ENCODE measurements around the gene CD3E. TPM values are rescaled to one million over a fixed set of nuclear protein-coding genes. Genes with fewer than 3 reads are reported as not detected.

Gene CD3E
- total RNA-seq, 1 experiment from 2014 or later, result not detected

DNA sequence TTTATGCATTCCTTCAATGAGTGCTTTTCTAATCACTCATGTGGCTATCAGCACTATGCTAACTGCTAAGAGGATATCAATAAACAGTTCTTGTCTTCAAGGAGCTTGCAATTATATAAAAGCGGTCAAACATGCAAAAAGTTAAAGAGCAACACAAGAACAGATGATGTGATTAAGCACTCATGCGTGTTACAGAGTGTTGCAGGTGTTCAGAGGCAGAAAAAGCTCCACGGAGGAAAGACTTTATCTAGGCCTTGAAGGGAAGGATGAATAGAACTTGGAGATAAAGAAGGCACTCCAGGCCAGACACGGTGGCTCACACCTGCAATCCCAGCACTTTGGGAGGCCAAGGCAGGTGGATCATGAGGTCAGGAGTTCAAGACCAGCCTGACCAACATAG, 13.6 kb downstream of the CD3E start:
- H3K79me1 ChIP-seq (ENCODE audit: insufficient read depth, low read depth, low read length, poor library complexity, severe bottlenecking), result no peaks in the 10 kb centered on the region
- H2BK5ac ChIP-seq (ENCODE audit: insufficient read length, low read length), result no peak overlapping the region
- H3K4me2 ChIP-seq (ENCODE audit: insufficient read depth, insufficient read length, low read length), result no peak overlapping the region
- no peak overlapping the region for H2BK15ac ChIP-seq (ENCODE audit: low read depth, low read length)
- no peak overlapping the region for H2AK5ac ChIP-seq (ENCODE audit: insufficient read length, low read length)
- WGBS (ENCODE audit: extremely low coverage, insufficient read length, low lambda C conversion rate), result no CpG with 5 or more reads among the region's 4 CpGs
- peaks cover 0 to 3% (median 2%) of the 10 kb centered on the region in 3 experiments; a peak in 2 of 7 replicates for H3K36me3 Mint-ChIP-seq (ENCODE audit: insufficient read depth in 1 of 3, low read depth in 3 of 3)
- no peaks in the 10 kb centered on the region for H3K27me3 ChIP-seq (ENCODE audit: insufficient read depth, low read length)
- H3T11ph ChIP-seq (ENCODE audit: low read length), result no peak overlapping the region
- no peak overlapping the region for H4K8ac ChIP-seq (replicated peaks; ENCODE audit: insufficient read length, low read depth, low read length)
- no peak overlapping the region for H2AFZ ChIP-seq (ENCODE audit: low read length)
- no peak overlapping the region for H2BK120ac ChIP-seq (ENCODE audit: low read depth, low read length, poor library complexity, severe bottlenecking)
- no peak overlapping the region for H2BK12ac ChIP-seq (ENCODE audit: insufficient read length, low read depth, low read length)
- H4K20me1 ChIP-seq (ENCODE audit: control insufficient read depth, insufficient read depth, insufficient read length), result no peaks in the 10 kb centered on the region
- no peak overlapping the region for H2BK20ac ChIP-seq (ENCODE audit: low read depth, low read length, poor library complexity, severe bottlenecking)
- no peak overlapping the region for H3K27ac Mint-ChIP-seq
- no peak overlapping the region for H3K4ac ChIP-seq (ENCODE audit: low read depth, low read length)
- peaks cover 22% of the 10 kb centered on the region for H3K27me3 Mint-ChIP-seq (ENCODE audit: low read depth)
- no peak overlapping the region for H4K5ac ChIP-seq (ENCODE audit: insufficient read length, low read depth, low read length)
- no peaks in the 10 kb centered on the region for H3K9me3 ChIP-seq (ENCODE audit: control insufficient read depth, low read depth, low read length)
- peaks cover 9% of the 10 kb centered on the region for H3K23me2 ChIP-seq (ENCODE audit: insufficient read length, low read depth, low read length, poor library complexity, severe bottlenecking)
- H3K4me1 ChIP-seq (ENCODE audit: insufficient read depth, low read length), result peaks cover 7% of the 10 kb centered on the region; the same call in 1 of the 2 replicates
- DNase-seq, result no peak
- H3K14ac ChIP-seq (ENCODE audit: insufficient read depth, low read length), result no peak overlapping the region
- H3K18ac ChIP-seq (ENCODE audit: insufficient read length, low read depth, low read length), result no peak overlapping the region
- no peak for TF ChIP-seq CTCF (conservative IDR thresholded peaks at IDR 0.05)
- no peak overlapping the region for H3K56ac ChIP-seq (ENCODE audit: insufficient read length, low read depth, low read length)
- H4K91ac ChIP-seq (ENCODE audit: insufficient read length, low read depth, low read length), result no peak overlapping the region
- no peak overlapping the region for H3K9ac ChIP-seq (ENCODE audit: extremely low read depth, insufficient read length, low read length)
- no peaks in the 10 kb centered on the region for H3K79me2 ChIP-seq (ENCODE audit: insufficient read depth, low read length)
- peaks cover 0 to 3% of the 10 kb centered on the region in 2 experiments; a peak in 2 of 5 replicates for H3K9me3 Mint-ChIP-seq
- H3K23ac ChIP-seq (ENCODE audit: insufficient read length, low read depth, low read length), result no peak overlapping the region
- no peak overlapping the region for H3K4me3 Mint-ChIP-seq
- peaks cover 35 to 44% of the 10 kb centered on the region in 2 experiments for H3K4me1 Mint-ChIP-seq
- no peak overlapping the region for H3K27ac ChIP-seq (ENCODE audit: insufficient read length, low read depth, low read length)

Measured in H9 (cell line).